Neutrophil (primary cell): ENCODE measurements around the gene MTG1.
"Not testable (repeated sequence)": the region's sequence is repeated elsewhere in the genome, so short reads cannot be mapped to it uniquely, and the experiment has no call there.

Experiments
- H3K27ac ChIP-seq: fragments of 200-600 bp; sonication (generic); 2 replicates; pipeline ENCODE4 v1.5.1; 2016; ENCODE audit warnings: mild to moderate bottlenecking, moderate library complexity
- H3K27me3 ChIP-seq: fragments of 200-600 bp; sonication (generic); 2 replicates; pipeline ENCODE4 v1.6.0; 2016; ENCODE audit warnings: mild to moderate bottlenecking
- H3K36me3 ChIP-seq: fragments of 200-600 bp; sonication (generic); 2 replicates; pipeline ENCODE4 v1.5.1; 2017
- H3K4me1 ChIP-seq, 2 experiments: fragments of 200-600 bp in 1 of 2; sonication (generic) in 1 of 2; 1 replicate in 1 of 2; 2 replicates in 1 of 2; pipeline versions ENCODE4 v1.5.1 to v1.6.1; 2013 to 2016; ENCODE audit warnings: low read depth in 1 of 2, low read length in 1 of 2, mild to moderate bottlenecking in 1 of 2, moderate library complexity in 1 of 2; ENCODE audit not compliant: control insufficient read depth in 1 of 2, insufficient read depth in 1 of 2
- H3K4me3 ChIP-seq, 2 experiments: fragments of 200-600 bp in 1 of 2; sonication (generic) in 1 of 2; 1 replicate in 1 of 2; 2 replicates in 1 of 2; pipeline ENCODE4 v1.5.1; 2013 to 2016; ENCODE audit warnings: low read depth in 1 of 2, low read length in 1 of 2, mild to moderate bottlenecking in 1 of 2, moderate library complexity in 1 of 2
- H3K9me3 ChIP-seq: fragments of 200-600 bp; sonication (generic); 2 replicates; pipeline ENCODE4 v1.5.1; 2016
- TF ChIP-seq, protein P1 (sequence below): fragments of 200-600 bp; sonication (generic); IDR thresholded peaks from 2 replicates; pipeline ENCODE4 v1.5.1; 2016; ENCODE audit warnings: antibody characterized with exemption

Gene MTG1

DNA sequence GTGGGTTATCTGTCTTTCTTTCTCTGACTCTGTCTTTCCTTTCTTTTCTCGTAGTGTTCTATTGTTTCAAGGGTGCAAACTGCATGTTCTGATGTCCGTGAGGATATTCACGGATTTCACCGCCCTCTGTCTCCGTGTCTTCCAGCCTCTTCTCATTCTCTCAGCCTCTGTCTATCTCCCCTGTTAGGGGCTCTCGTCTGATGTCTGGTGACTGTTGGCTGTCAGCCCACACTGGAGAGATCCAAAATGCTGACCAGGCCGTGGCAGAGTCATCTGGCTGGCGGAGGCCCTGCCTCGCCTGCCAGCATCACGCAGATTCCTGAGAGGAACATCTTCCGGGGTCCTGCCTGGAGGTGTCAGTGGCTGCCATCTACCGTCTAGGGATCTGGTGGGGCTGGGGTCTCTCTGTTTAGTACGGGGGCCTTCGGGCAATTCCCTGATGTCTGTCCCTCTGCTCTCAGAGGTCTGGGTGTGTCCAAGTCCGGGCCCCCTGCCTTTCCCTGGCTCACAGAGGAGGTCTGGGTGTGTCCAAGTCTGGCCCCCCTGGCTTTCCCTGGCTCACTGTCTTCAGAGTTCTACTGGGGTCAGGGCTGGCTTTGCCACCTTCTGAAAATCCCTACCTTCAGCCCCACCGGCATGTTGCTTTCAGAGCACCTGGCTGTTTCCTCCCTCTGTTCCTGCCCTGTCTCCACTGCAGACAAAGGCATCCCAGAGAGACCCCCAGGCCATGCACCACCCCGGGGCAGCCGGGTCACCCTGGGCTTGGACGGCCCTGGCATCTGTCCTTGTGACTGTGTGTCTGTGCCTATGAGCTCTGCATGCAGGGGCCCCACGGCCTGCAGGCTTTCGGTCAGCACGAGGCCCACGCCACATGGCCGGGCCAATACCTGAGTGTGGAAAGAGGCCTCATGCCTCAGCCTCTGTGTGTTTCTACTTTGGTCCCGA lies 45.8 kb downstream of the MTG1 start:
- peaks cover 0 to 4% of the 10 kb centered on the region in 2 experiments for H3K4me1 ChIP-seq
- TF ChIP-seq, protein P1, sequence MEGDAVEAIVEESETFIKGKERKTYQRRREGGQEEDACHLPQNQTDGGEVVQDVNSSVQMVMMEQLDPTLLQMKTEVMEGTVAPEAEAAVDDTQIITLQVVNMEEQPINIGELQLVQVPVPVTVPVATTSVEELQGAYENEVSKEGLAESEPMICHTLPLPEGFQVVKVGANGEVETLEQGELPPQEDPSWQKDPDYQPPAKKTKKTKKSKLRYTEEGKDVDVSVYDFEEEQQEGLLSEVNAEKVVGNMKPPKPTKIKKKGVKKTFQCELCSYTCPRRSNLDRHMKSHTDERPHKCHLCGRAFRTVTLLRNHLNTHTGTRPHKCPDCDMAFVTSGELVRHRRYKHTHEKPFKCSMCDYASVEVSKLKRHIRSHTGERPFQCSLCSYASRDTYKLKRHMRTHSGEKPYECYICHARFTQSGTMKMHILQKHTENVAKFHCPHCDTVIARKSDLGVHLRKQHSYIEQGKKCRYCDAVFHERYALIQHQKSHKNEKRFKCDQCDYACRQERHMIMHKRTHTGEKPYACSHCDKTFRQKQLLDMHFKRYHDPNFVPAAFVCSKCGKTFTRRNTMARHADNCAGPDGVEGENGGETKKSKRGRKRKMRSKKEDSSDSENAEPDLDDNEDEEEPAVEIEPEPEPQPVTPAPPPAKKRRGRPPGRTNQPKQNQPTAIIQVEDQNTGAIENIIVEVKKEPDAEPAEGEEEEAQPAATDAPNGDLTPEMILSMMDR, result no peak
- H3K4me3 ChIP-seq, result no peak overlapping the region
- H3K9me3 ChIP-seq, result no peaks in the 10 kb centered on the region
- H3K36me3 ChIP-seq, result no peaks in the 10 kb centered on the region
- H3K27ac ChIP-seq, result no peak overlapping the region
- H3K27me3 ChIP-seq, result peaks cover 3% of the 10 kb centered on the region

DNA sequence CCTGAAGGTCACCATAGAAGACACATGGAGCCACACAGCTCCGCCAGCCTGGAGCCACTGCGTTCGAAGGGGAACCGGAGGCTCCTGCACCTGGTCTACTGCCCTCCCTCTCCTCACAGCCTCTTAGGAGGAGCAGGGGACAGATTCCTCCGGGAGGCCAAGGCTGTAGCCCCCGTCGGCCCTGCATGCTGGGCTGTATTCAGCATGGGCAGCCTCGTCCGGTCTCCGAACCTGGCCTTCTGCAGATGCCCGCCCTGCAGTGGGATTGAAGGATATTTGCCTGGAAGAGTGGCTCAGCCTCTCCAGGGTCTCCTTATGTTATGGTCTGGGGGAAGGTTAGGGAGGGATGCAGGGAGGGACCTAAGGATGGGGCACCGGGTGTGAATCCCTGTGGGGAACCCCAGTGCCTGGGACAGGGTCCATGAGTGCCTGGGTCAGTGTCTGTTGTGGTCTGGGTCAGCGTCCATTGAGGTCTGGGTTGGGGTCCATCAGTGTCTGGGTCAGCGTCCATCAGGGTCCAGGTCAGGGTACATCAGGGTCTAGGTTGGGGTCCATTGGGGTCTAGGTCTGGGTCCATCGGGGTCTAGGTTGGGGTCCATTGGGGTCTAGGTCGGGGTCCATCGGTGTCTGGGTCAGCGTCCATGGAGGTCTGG lies 46.8 kb downstream of the MTG1 start:
- Histone ChIP-seq H3K4me3 (no peak overlapping the region), H3K27me3 (peaks cover 3% of the 10 kb centered on the region), H3K36me3 (no peaks in the 10 kb centered on the region), H3K4me1 (peaks cover 0 to 4% of the 10 kb centered on the region in 2 experiments), H3K27ac (no peak overlapping the region), H3K9me3 (peaks cover 1% of the 10 kb centered on the region)
- TF ChIP-seq, protein P1, result no peak

DNA sequence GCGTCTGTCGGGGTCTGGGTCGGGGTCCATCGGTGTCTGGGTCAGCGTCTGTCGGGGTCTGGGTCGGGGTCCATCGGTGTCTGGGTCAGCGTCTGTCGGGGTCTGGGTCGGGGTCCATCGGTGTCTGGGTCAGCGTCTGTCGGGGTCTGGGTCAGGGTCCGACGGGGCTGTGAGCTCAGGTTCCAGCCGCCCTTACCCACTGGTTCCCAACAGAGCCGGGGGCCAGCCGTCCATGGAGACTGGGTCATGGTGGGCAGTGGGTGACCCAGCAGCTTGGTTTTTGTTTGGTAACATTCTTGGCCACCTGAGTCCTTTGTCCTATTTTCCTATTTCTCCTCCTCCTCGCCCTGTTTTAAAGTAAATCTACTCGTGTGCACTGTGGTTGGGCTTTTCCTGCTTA lies 47.4 kb downstream of the MTG1 start:
- not testable (repeated sequence) for H3K4me1 ChIP-seq, H3K27ac ChIP-seq, H3K36me3 ChIP-seq, H3K9me3 ChIP-seq, H3K27me3 ChIP-seq, H3K4me3 ChIP-seq

DNA sequence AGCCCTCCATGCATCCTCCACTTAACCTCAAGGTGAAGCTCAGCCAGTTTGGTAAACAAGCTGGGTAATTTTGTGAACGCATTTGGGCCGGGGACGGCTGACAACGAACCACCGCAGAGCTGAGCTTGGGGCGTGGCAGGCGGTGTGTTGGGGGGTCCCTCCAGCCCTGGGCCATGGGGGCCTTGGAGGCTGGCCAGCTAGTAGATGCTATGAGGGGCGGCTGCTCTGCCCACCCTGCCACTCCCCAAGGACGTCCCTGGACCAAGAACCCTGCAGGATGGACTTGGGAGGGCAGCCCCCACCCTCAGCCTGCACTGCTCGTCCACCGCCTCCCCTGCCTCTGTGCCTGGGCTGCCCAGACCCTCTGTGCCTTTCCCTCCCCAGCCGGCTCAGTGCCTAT lies 47.8 kb downstream of the MTG1 start:
- Histone ChIP-seq H3K27me3 (peaks cover 7% of the 10 kb centered on the region), H3K4me3 (no peak overlapping the region), H3K27ac (no peak overlapping the region), H3K36me3 (no peaks in the 10 kb centered on the region), H3K9me3 (peaks cover 12% of the 10 kb centered on the region), H3K4me1 (peaks cover 0 to 4% of the 10 kb centered on the region in 2 experiments)
- TF ChIP-seq, protein P1, result no peak

DNA sequence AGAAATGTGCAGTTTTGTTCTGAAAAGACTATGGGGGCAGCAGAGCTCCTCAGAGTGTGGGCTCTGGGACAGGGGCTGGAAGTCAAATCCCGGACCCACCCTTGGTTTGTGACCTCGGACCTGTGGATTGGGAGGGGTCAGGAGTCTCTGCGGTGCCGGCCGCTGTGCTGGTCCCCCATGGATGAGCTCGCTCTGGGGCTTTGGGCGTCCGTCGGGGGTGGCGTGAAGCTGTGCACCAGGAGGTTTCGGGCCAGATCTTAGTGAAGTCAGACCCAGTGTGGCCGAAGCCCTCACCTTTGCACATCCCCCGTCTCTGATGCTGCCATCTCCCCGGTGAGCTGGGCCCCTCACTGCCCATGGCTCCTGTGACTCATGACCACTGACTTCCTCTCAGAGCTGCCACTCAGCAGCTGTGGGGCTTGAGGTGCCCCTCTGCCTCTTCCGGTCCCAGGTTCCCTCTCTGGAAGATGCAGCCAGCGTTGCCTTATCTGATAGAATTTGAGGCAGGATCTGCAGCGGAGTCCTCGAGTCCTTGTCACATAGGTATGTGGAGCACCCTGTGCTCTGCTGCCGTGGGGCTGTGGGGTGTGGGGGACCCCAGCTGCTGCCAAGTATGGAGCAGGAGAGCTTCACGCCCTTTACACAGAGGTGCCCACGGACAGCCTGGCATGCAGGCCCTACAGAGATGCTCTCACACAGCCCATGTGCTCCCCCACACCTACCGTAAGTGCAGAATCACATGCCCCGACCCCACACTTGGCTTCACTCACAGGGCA lies 48.4 kb downstream of the MTG1 start:
- H3K27ac ChIP-seq, result no peak overlapping the region
- no peaks in the 10 kb centered on the region for H3K36me3 ChIP-seq
- H3K27me3 ChIP-seq, result peaks cover 5% of the 10 kb centered on the region
- peaks cover 18% of the 10 kb centered on the region for H3K9me3 ChIP-seq
- no peak overlapping the region for H3K4me3 ChIP-seq
- H3K4me1 ChIP-seq, result peaks cover 0 to 4% of the 10 kb centered on the region in 2 experiments
- TF ChIP-seq, protein P1, result no peak
